Kidney (tissue), 14 donors: ENCODE results near the gene PRPSAP1. TPM values are rescaled to one million over a fixed set of nuclear protein-coding genes. Genes with fewer than 3 reads are reported as not detected.

Source experiments
- DNase-seq, 5 donors: peaks; one replicate each; pipeline ENCODE4 v3.0.0-alpha.2; 2013 to 2020
- FAIRE-seq: peaks from 2 replicates; lab custom pipeline; 2012; peaks lifted over from hg19 to GRCh38; lab: Jason Lieb, UNC
- H3K27ac ChIP-seq, 2 donors: one replicate each; pipeline ENCODE4 v1.7.0; 2013; ENCODE audit warnings: low read depth in 2 of 2, low read length in 2 of 2, inconsistent platforms in 1 of 2
- H3K27me3 ChIP-seq: one replicate; pipeline ENCODE4 v1.7.1; 2013; ENCODE audit warnings: low read length, inconsistent platforms; ENCODE audit not compliant: control insufficient read depth, insufficient read depth
- H3K36me3 ChIP-seq, 3 donors: one replicate each; pipeline versions ENCODE4 v1.7.0 to v1.7.1; 2013; ENCODE audit warnings: low read length in 3 of 3, control low read depth in 1 of 3, inconsistent platforms in 1 of 3; ENCODE audit not compliant: insufficient read depth in 3 of 3, control insufficient read depth in 2 of 3
- H3K4me1 ChIP-seq, 3 donors: one replicate each; pipeline versions ENCODE4 v1.7.0 to v1.7.1; 2013; ENCODE audit warnings: low read length in 3 of 3, inconsistent platforms in 1 of 3, low read depth in 1 of 3; ENCODE audit not compliant: control insufficient read depth in 2 of 3, insufficient read depth in 2 of 3
- H3K4me3 ChIP-seq, 3 donors: one replicate each; pipeline versions ENCODE4 v1.7.0 to v1.8.1; 2013; ENCODE audit warnings: low read length in 3 of 3, control low read depth in 1 of 3, inconsistent platforms in 1 of 3
- H3K9ac ChIP-seq, 3 donors: one replicate each; pipeline versions ENCODE4 v1.7.0 to v1.7.1; 2013; ENCODE audit warnings: low read length in 3 of 3, control low read depth in 1 of 3, inconsistent platforms in 1 of 3
- H3K9me3 ChIP-seq, 3 donors: one replicate each; pipeline versions ENCODE4 v1.7.0 to v1.7.1; 2013; ENCODE audit warnings: low read length in 3 of 3, control low read depth in 1 of 3, inconsistent platforms in 1 of 3; ENCODE audit not compliant: control insufficient read depth in 2 of 3, insufficient read depth in 1 of 3
- intact Hi-C: fragments of 100-400 bp; cut with DNase I; formaldehyde crosslinking; loops from one replicate; pipeline ENCODE4 v1.11.1; 2022
- polyA plus RNA-seq: library from polyadenylated mRNA; stranded (reverse); fragments of 350-450 nt; fragmentation: Illumina TruSeq; extraction: RNeasy Lipid Tissue Mini Kit (QIAGEN cat#74804); gene quantifications from one replicate; pipeline ENCODE4 v1.2.3, GENCODE V29; 2014; ENCODE audit warnings: low read depth, low replicate concordance; ENCODE audit not compliant: insufficient read depth
- total RNA-seq: library from RNA; stranded (reverse); fragmentation: NEBNext Ultra II Directional; extraction: Animal tissue kit (Norgen Biotek cat#: 25700); gene quantifications from one replicate; pipeline ENCODE4 v1.2.1, GENCODE V29; 2021
- TF ChIP-seq, protein P1 (sequence below): IDR thresholded peaks from 3 replicates; pipeline ENCODE4 v1.5.1; 2012; ENCODE audit warnings: mild to moderate bottlenecking, moderate library complexity, borderline replicate concordance; ENCODE audit not compliant: insufficient read depth; ENCODE audit errors: extremely low read depth
- donor health status: control.
- donor health status: control.
- donor health status: control.
- donor health status: control.
- donor health status: control.
- donor health status: DM: yes; HTN: yes; CAD: no.
- donor health status: Normal renal cell carcinoma (clear cell type).

Gene PRPSAP1
- total and polyA plus RNA-seq, 2 donors from 2014 or later: 37.6 to 39.9 TPM

DNA sequence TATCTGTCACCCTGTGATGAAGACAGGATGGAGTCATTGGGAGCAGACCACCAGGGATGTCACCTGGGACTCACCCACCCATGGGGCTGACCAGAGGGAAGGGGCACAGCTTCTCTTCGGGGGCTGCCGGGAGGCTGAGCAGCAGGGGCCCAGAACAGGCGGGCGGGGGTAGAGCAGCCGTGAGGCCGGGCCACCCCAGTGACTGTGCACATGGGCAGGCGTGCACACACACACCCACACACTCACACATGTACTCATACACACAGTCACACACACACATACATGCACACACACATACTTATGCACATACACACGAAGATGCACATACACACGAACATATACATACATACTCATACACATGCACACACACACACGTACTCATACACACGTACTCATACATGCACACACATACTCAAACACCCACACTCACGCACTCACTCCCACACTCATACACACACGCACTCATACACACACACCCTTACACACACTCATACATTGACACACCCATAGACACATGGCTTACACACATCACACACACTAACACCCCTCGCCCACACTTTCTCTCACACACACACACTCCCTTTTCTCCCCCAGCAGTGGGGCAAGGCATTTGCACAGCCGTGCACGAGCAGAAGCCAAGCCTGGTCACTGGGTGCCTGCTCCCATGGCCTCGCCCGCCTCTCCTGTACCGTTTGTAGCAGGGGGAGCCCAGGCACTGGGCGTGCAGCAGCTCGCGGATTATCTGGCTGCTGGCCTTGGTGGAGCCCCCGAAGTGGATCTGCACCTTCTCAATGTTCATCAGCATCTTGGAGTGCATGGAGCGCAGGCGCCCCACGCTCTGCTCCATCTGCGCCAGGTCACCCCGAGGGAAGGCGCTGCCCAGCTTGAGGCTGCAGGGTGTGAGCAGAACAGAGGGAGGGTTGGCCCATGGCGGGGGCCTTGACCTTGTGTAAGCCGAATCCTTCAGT lies 76.1 kb downstream of the PRPSAP1 start:
- DNase-seq (no peak), FAIRE-seq (no peak)
- H3K36me3 ChIP-seq: no peaks in the 10 kb centered on the region
- no peaks in the 10 kb centered on the region for H3K27me3 ChIP-seq
- TF ChIP-seq, protein P1, sequence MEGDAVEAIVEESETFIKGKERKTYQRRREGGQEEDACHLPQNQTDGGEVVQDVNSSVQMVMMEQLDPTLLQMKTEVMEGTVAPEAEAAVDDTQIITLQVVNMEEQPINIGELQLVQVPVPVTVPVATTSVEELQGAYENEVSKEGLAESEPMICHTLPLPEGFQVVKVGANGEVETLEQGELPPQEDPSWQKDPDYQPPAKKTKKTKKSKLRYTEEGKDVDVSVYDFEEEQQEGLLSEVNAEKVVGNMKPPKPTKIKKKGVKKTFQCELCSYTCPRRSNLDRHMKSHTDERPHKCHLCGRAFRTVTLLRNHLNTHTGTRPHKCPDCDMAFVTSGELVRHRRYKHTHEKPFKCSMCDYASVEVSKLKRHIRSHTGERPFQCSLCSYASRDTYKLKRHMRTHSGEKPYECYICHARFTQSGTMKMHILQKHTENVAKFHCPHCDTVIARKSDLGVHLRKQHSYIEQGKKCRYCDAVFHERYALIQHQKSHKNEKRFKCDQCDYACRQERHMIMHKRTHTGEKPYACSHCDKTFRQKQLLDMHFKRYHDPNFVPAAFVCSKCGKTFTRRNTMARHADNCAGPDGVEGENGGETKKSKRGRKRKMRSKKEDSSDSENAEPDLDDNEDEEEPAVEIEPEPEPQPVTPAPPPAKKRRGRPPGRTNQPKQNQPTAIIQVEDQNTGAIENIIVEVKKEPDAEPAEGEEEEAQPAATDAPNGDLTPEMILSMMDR: no peak
- no peak overlapping the region for H3K9ac ChIP-seq
- intact Hi-C loops: loop anchor here (5.0 kb wide), 1 partner anchor 155 kb away; no protein-coding TSS in a partner anchor
- peaks cover 0 to 2% (median 0%) of the 10 kb centered on the region in 3 donors for H3K9me3 ChIP-seq
- peak overlapping the region in 1 of 3 donors; percentile 0 for H3K4me3 ChIP-seq
- no peak overlapping the region for H3K27ac ChIP-seq
- H3K4me1 ChIP-seq: peaks cover 0 to 6% (median 0%) of the 10 kb centered on the region in 3 donors

DNA sequence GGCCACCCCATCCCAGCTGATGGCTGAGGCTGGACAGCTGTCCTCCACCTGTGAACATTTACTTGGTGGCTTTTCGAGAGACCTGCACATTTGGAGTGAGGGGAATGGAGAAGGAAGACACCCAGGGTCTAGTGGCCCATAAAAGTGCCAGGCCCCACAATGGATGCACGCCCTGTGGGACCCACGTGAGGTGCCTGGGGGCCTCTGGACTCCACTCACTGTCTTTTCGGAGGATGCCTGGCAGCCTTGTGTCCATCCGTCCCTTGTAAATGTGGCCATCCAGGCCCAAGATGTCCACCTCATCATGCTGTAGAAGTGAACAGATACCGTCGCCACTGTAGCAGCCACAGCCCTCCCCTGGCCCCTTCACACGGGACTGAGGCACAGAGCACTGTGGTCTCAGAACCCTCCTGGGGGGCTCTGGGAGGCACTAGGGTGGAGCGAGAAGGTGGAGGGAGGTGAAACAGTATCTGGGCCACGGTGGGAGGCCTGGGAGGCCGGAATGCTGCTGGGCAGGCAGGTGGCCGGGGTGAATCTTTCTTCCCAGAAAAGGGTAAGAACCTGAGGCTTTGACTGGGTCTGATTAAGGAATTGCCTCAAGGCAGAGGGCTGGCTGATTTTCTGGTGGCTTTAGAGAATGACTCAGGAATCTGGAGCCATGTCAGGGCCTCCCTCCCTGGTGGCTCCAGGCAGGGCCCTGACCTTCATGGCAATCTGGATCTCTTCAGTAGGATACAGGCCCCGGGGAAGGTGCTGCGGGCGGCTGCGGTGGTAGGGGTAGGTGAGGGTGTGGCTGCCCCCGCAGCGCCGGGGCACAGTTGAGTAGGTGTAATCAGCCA lies 77.0 kb downstream of the PRPSAP1 start:
- no peak overlapping the region for H3K9ac ChIP-seq
- peaks cover 0 to 8% (median 6%) of the 10 kb centered on the region in 3 donors for H3K4me1 ChIP-seq
- DNase-seq: no peak
- H3K27ac ChIP-seq: no peak overlapping the region
- no peak overlapping the region for H3K4me3 ChIP-seq
- H3K36me3 ChIP-seq: no peaks in the 10 kb centered on the region
- intact Hi-C loops: loop anchor here (5.0 kb wide), 1 partner anchor 154 kb away; no protein-coding TSS in a partner anchor
- TF ChIP-seq, protein P1: no peak
- H3K27me3 ChIP-seq: no peaks in the 10 kb centered on the region
- FAIRE-seq: no peak
- peaks cover 0 to 2% (median 0%) of the 10 kb centered on the region in 3 donors for H3K9me3 ChIP-seq

DNA sequence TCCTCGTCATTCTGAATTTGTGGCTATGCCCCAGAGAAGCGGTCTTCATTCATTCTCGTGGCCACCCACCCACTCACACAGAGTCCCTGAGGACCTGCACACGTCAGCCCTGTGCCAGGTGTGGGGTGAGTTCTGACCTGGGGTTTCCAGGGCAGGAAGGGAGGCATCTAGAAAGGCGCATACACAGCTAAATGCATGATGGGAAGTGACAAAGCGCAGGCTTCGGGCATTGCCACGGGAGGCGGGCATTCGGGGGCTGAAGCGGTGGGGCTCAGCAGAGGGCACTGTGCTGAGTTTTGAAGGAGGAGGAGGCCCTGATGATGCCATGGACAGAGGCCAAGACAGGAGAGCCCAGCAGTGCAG lies 77.7 kb downstream of the PRPSAP1 start:
- H3K27me3 ChIP-seq: no peaks in the 10 kb centered on the region
- FAIRE-seq (no peak), DNase-seq (no peak)
- peaks cover 0 to 2% (median 0%) of the 10 kb centered on the region in 3 donors for H3K9me3 ChIP-seq
- TF ChIP-seq, protein P1: no peak
- H3K4me3 ChIP-seq: no peak overlapping the region
- no peak overlapping the region for H3K27ac ChIP-seq
- H3K4me1 ChIP-seq: peaks cover 0 to 14% (median 8%) of the 10 kb centered on the region in 3 donors
- H3K9ac ChIP-seq: no peak overlapping the region
- no peaks in the 10 kb centered on the region for H3K36me3 ChIP-seq
- intact Hi-C loops: loop anchor here (5.0 kb wide), 1 partner anchor 154 kb away; no protein-coding TSS in a partner anchor
